Adipose tissue (tissue), 3 donors: ENCODE results near the gene OR51A7. TPM values are rescaled to one million over a fixed set of nuclear protein-coding genes. Genes with fewer than 3 reads are reported as not detected.
"Not testable (repeated sequence)": the region's sequence is repeated elsewhere in the genome, so short reads cannot be mapped to it uniquely, and the experiment has no call there.

Experiments
- H3K27ac ChIP-seq: one replicate; pipeline ENCODE4 v1.5.1; 2013; ENCODE audit warnings: low read depth, low read length
- WGBS, 3 donors: extraction: QIAGEN DNeasy Blood & Tissue Kit; methylation state at CpG; one replicate each; pipeline ENCODE4 v1.1.7; 2013; 5-methylcytosine and 5-hydroxymethylcytosine counted together
- polyA plus RNA-seq, 3 donors: library from polyadenylated mRNA; stranded (reverse); fragments of 200-250 nt; gene quantifications; one replicate each; pipeline ENCODE4 v1.2.3, GENCODE V29; 2013
- donor health status: healthy with polysubstance abuse.
- donor health status: Bipolar disorder and iron deficiency.
- donor health status: healthy.

The OR51A7 gene
- polyA plus RNA-seq, 3 donors, result not detected

DNA sequence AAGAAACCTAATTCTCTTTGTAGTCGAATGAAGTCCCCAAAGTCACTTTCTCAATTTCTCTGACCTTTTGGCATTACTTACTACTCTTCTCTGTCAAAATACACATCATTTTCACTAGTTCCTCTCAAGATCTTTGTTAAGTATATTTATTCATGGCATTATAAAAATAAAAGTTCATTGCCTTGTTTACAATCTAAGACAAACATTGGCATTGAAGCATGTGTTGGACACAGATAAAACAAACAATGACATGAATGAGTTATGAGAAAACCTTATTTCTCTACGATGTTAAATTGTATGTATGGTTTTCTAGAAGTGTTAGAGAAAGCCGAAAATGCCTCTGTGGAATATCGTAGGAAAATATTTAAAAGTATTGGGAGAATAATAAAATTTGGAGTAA lies 29.2 kb downstream of the OR51A7 start:
- WGBS, 3 donors, result 74 to 86% (median 84%) methylated on average over 4 of the region's 4 CpGs
- no peak overlapping the region for H3K27ac ChIP-seq

DNA sequence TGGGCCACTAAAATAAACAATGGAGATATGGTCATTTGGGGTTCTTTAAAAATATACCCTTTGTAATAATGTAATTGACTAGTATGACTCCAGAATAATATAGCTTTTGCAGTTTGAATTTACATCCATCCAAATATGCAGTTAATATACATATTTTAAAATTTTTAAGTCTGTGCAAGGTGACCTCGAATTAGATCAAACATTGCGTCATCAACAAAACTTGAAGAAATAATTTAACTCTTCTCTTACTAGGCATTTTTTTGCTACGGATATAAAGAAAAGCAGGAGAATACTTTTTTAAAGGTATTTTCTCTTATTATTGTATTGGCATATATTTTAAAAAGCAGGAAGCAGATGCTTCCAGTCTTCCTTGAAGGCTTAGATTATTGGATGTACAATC lies 33.2 kb downstream of the OR51A7 start:
- 51 to 80% (median 76%) methylated on average over 3 of the region's 3 CpGs for WGBS, 3 donors
- no peak overlapping the region for H3K27ac ChIP-seq

DNA sequence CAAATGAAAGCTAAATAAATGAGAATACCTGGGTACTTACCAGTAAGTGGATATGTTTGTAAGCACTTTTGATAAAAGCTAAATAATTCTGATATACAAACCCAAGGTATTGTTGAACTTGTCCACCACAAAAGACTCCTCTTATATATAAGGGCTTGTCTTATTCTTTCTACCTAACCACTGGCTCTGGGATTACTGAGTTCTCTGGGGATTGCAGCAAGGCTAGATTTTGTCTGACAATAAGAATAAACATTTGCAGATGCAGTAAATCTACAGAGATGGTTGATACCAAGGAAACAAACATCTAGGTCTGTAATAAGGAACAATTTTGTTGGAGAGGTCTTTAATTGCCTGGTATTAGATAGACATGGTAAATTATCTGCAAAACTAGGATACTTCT lies 43.9 kb downstream of the OR51A7 start, which contains the start of gene OR51A4:
Gene OR51A4 (minus strand): TSS at position 101 of the 400 bp plus-strand sequence. CDS start 505 bp downstream, outside the sequence.
- H3K27ac ChIP-seq, result no peak within 1 kb of the TSS

DNA sequence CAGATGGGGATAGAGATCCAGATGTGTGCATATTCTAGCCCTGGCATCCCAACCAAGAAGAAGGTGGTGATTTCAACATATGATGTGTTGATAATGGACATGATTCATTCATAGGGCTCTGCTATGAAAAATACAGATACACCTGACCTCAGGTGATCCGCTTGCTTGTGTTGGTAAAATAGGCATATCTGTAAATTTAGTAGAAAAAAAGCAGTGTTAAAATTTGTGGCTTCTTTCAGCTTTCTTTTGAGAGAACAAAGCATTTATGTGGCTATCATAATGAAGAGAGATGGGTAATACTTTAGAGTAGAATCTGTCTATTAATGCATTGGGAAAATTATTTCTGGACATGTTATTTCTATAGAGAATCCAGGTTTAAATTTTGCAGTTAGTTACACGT lies 52.0 kb downstream of the OR51A7 start, which contains the start of gene OR51A2:
Gene OR51A2 (minus strand): TSS at position 101 of the 400 bp plus-strand sequence. CDS start 0 bp downstream, at position 101.
- not testable (repeated sequence) for H3K27ac ChIP-seq
- 64 to 88% (median 71%) methylated on average over 2 of the region's 2 CpGs for WGBS, 3 donors

DNA sequence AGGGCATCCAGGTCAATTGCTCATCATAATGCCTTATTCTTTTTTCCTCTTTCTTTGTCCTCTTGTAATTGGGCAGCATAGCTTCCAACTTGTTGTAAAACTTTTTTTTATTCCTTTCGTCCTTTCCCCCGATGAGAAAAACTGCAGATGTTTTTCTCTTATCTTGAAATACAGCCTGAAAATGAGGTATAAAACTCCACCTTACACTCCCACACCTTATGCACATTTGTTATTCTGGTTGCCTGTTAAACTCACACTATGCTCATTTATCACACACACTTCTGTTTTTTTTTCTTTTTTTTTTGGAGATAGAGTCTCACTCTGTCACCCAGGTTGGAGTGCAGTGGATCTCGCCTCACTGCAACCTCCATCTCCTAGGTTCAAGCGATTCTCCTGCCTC lies 53.8 kb downstream of the OR51A7 start:
- no peak overlapping the region for H3K27ac ChIP-seq
- WGBS, 3 donors, result 39 to 73% (median 66%) methylated on average over 4 of the region's 4 CpGs

Other genes starting within 250 kb of the OR51A7 start
- under 1 TPM; 0.02 to 0.56 (median 0.10) TPM for gene OR51E2, start 205.9 kb upstream of the OR51A7 start, polyA plus RNA-seq
- gene MMP26, start 199.0 kb upstream of the OR51A7 start, polyA plus RNA-seq, result not detected
- not detected for gene OR51F1, start 133.8 kb upstream of the OR51A7 start, polyA plus RNA-seq
- 1 to 10 TPM in 1 of 3 donors, not detected in 2; 1.2 TPM for gene OR52R1, start 99.4 kb upstream of the OR51A7 start, polyA plus RNA-seq
- gene OR51F2, start 82.5 kb upstream of the OR51A7 start, polyA plus RNA-seq, result not detected
- not detected for gene OR51S1, start 54.6 kb upstream of the OR51A7 start, polyA plus RNA-seq
- not detected for gene OR51T1, start 21.9 kb upstream of the OR51A7 start, polyA plus RNA-seq
- gene OR51G2, start 15.6 kb downstream of the OR51A7 start, polyA plus RNA-seq, result not detected
- gene OR51G1, start 20.6 kb downstream of the OR51A7 start, polyA plus RNA-seq, result not detected
- not detected for gene OR51A4, start 43.8 kb downstream of the OR51A7 start, polyA plus RNA-seq
- not detected for gene OR51A2, start 51.9 kb downstream of the OR51A7 start, polyA plus RNA-seq
- gene OR51L1, start 91.1 kb downstream of the OR51A7 start, polyA plus RNA-seq, result not detected
- not detected for gene OR52J3, start 142.7 kb downstream of the OR51A7 start, polyA plus RNA-seq
- not detected for gene OR52E2, start 155.8 kb downstream of the OR51A7 start, polyA plus RNA-seq
- not detected for gene OR52E1, start 165.8 kb downstream of the OR51A7 start, polyA plus RNA-seq
- gene OR52A5, start 234.6 kb downstream of the OR51A7 start, polyA plus RNA-seq, result not detected